Smooth muscle cell (in vitro differentiated cells): ENCODE data around the gene USO1. TPM values are rescaled to one million over a fixed set of nuclear protein-coding genes. Genes with fewer than 3 reads are reported as not detected.

Experiments used
- DNase-seq: peaks from one replicate; lab custom pipeline; 2025; ENCODE audit not compliant: unreplicated experiment; lab: John Stamatoyannopoulos, UW
- H2AFZ ChIP-seq: fragments of 200-600 bp; sonication (generic); 2 replicates; pipeline ENCODE4 v1.6.0; 2016; ENCODE audit warnings: antibody characterized with exemption, low read depth, mild to moderate bottlenecking
- H3F3A ChIP-seq: fragments of 200-600 bp; sonication (generic); 2 replicates; pipeline ENCODE4 v1.6.0; 2017; ENCODE audit warnings: antibody characterized with exemption, low read depth
- H3K27ac ChIP-seq: fragments of 200-600 bp; sonication (generic); 2 replicates; pipeline ENCODE4 v1.5.1; 2016; ENCODE audit warnings: low read depth, mild to moderate bottlenecking
- H3K27me3 ChIP-seq: fragments of 200-600 bp; sonication (generic); 2 replicates; pipeline ENCODE4 v1.6.1; 2016; ENCODE audit warnings: low read depth, mild to moderate bottlenecking
- H3K36me3 ChIP-seq: fragments of 200-600 bp; sonication (generic); 2 replicates; pipeline ENCODE4 v1.5.1; 2016; ENCODE audit warnings: low read depth
- H3K4me1 ChIP-seq: fragments of 200-600 bp; sonication (generic); 2 replicates; pipeline ENCODE4 v1.5.1; 2016; ENCODE audit warnings: low read depth
- H3K4me2 ChIP-seq: fragments of 200-600 bp; sonication (generic); 2 replicates; pipeline ENCODE4 v1.6.0; 2016; ENCODE audit warnings: mild to moderate bottlenecking
- H3K4me3 ChIP-seq: fragments of 200-600 bp; sonication (generic); 2 replicates; pipeline ENCODE4 v1.5.1; 2016; ENCODE audit warnings: mild to moderate bottlenecking
- H3K79me2 ChIP-seq: fragments of 200-600 bp; sonication (generic); 2 replicates; pipeline ENCODE4 v1.6.0; 2016; ENCODE audit warnings: low read depth, mild to moderate bottlenecking
- H3K9ac ChIP-seq: fragments of 200-600 bp; sonication (generic); 2 replicates; pipeline ENCODE4 v1.6.0; 2016; ENCODE audit warnings: low read depth
- H3K9me3 ChIP-seq: fragments of 200-600 bp; sonication (generic); replicated peaks from 2 replicates; pipeline ENCODE4 v1.5.1; 2016; ENCODE audit warnings: low read depth
- H4K20me1 ChIP-seq: fragments of 200-600 bp; sonication (generic); 2 replicates; pipeline ENCODE4 v1.6.0; 2016; ENCODE audit warnings: low read depth
- CTCF ChIP-seq: fragments of 200-600 bp; sonication (generic); IDR thresholded peaks from 2 replicates; pipeline ENCODE4 v1.5.1; 2017; ENCODE audit warnings: borderline replicate concordance, mild to moderate bottlenecking, antibody characterized with exemption; ENCODE audit not compliant: insufficient read depth, poor library complexity, severe bottlenecking
- WGBS: methylation state at CpG from one replicate; pipeline ENCODE4 v1.1.7; 2016; ENCODE audit warnings: low lambda C conversion rate; 5-methylcytosine and 5-hydroxymethylcytosine counted together
- polyA plus RNA-seq: library from polyadenylated mRNA; unstranded; fragments of >200 nt; fragmentation: Nextera tagmentation; extraction: Ambion mirVana; gene quantifications from 2 replicates; pipeline ENCODE4 v1.2.1, GENCODE V29; 2016
- total RNA-seq: library from RNA; depleted of rRNA; stranded (reverse); fragments of >200 nt; gene quantifications from 2 replicates; pipeline ENCODE4 v1.2.3, GENCODE V29; 2014

The USO1 gene
- total and polyA plus RNA-seq, 2 experiments from 2014 or later = 50.4 to 94.6 TPM

- no peaks in the 10 kb centered on the region for H3F3A ChIP-seq
- H3K36me3 ChIP-seq = no peaks in the 10 kb centered on the region
- no peak for TF ChIP-seq CTCF
- no peaks in the 10 kb centered on the region for H3K27me3 ChIP-seq
- peak overlapping the region; percentile 61 for H2AFZ ChIP-seq
- DNase-seq = no peak
- no peak overlapping the region for H3K9ac ChIP-seq
- no peaks in the 10 kb centered on the region for H3K79me2 ChIP-seq
- peak overlapping the region; percentile 66 for H3K4me2 ChIP-seq
- H3K9me3 ChIP-seq = no peaks in the 10 kb centered on the region
- H3K27ac ChIP-seq = peak overlapping the region; percentile 26
- peaks cover 4% of the 10 kb centered on the region for H3K4me1 ChIP-seq
- H3K4me3 ChIP-seq = no peak overlapping the region
- no peaks in the 10 kb centered on the region for H4K20me1 ChIP-seq
- WGBS = 14% methylated on average over 4 of the region's 4 CpGs
Measured at GRCh38 chr4:75702919-75703411, 21.4 kb upstream of the USO1 start.

DNA sequence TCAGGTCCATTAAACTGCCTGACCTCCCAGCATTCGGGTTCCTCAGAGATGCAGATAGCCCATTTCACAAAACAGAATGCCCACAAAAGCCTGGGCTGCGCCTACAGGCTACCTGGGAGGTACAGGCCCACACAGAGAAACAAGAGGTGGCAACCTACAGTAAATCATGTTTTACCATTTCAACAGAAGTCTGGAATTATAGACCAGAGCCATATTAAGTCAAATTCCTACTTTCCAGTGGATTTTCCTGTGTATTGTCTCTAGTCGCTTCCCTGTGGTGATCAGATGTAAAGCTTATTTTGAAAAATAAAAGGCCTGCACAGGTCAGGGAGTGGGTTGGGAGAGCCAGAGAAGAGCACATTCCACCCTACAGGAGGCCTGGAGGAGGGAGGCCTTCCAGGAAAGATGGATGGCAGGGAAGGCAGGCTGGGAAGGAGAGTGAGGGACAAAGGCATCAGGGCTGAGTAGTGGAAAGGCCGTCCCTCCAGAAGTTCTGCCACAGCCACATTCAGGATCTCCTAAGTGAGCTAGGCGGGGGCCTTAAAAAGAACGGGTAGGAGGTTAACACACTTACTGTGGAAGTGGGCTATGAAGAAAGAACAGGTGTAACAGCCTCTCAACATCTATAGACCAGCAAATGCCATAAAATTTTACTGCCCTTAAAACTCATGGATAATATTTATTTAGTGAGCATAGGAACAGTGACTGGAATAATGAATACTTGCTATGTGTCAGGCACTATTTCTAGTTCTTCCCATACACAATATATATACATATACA is 19.0 kb upstream of the USO1 start:
- H3K27ac ChIP-seq = no peak overlapping the region
- no peaks in the 10 kb centered on the region for H3K79me2 ChIP-seq
- no peak for TF ChIP-seq CTCF
- 83% methylated on average over 6 of the region's 6 CpGs for WGBS
- H2AFZ ChIP-seq = no peak overlapping the region
- H3K27me3 ChIP-seq = no peaks in the 10 kb centered on the region
- no peak overlapping the region for H3K4me2 ChIP-seq
- no peak for DNase-seq
- H3F3A ChIP-seq = no peaks in the 10 kb centered on the region
- H3K9ac ChIP-seq = no peak overlapping the region
- no peaks in the 10 kb centered on the region for H3K36me3 ChIP-seq
- H3K4me1 ChIP-seq = peaks cover 4% of the 10 kb centered on the region
- H3K4me3 ChIP-seq = no peak overlapping the region
- no peaks in the 10 kb centered on the region for H4K20me1 ChIP-seq
- H3K9me3 ChIP-seq = no peaks in the 10 kb centered on the region

GRCh38 chr4:75708218-75708691 is 16.1 kb upstream of the USO1 start:
- Histone ChIP-seq H3K79me2 (no peaks in the 10 kb centered on the region), H3K4me1 (peaks cover 4% of the 10 kb centered on the region), H3K27me3 (no peaks in the 10 kb centered on the region), H2AFZ (no peak overlapping the region), H3K36me3 (no peaks in the 10 kb centered on the region), H4K20me1 (no peaks in the 10 kb centered on the region), H3K4me3 (no peak overlapping the region), H3K4me2 (no peak overlapping the region), H3K9ac (no peak overlapping the region), H3K9me3 (no peaks in the 10 kb centered on the region), H3F3A (no peaks in the 10 kb centered on the region), H3K27ac (no peak overlapping the region)
- DNase-seq = no peak
- 78% methylated on average over 3 of the region's 3 CpGs for WGBS
- peak; percentile 7 for TF ChIP-seq CTCF

GRCh38 chr4:75710246-75710645 is 14.1 kb upstream of the USO1 start:
- no peaks in the 10 kb centered on the region for H3F3A ChIP-seq
- no peaks in the 10 kb centered on the region for H3K36me3 ChIP-seq
- no peak overlapping the region for H3K4me3 ChIP-seq
- H3K9ac ChIP-seq = no peak overlapping the region
- no peak for DNase-seq
- H3K9me3 ChIP-seq = no peaks in the 10 kb centered on the region
- H3K79me2 ChIP-seq = no peaks in the 10 kb centered on the region
- no peak overlapping the region for H2AFZ ChIP-seq
- H4K20me1 ChIP-seq = no peaks in the 10 kb centered on the region
- H3K27me3 ChIP-seq = no peaks in the 10 kb centered on the region
- 91% methylated on average over 4 of the region's 4 CpGs for WGBS
- no peak for TF ChIP-seq CTCF
- no peaks in the 10 kb centered on the region for H3K4me1 ChIP-seq
- H3K4me2 ChIP-seq = no peak overlapping the region
- no peak overlapping the region for H3K27ac ChIP-seq
